OCI-LY7 (cell line): Measurements from ENCODE around the gene CASTOR2. TPM values are rescaled to one million over a fixed set of nuclear protein-coding genes. Genes with fewer than 3 reads are reported as not detected.
A peak's percentile ranks its signal among the peaks of the same experiment; 100 is the strongest.
"Not testable (repeated sequence)": the region's sequence is repeated elsewhere in the genome, so short reads cannot be mapped to it uniquely, and the experiment has no call there.

Experiments
- BruUV-seq: library from RNA; stranded (reverse); fragments of 400-500 nt; replicated peaks from 2 replicates; lab custom pipeline; 2021; lab: Mats Ljungman, UMichigan
- CTCF ChIA-PET: fragments of 300-600 bp; sonication (Branson Sonifier 250); formaldehyde crosslinking; loops from one replicate; lab custom pipeline; 2022; ENCODE audit warnings: antibody characterized with exemption; ENCODE audit not compliant: unreplicated experiment; lab: Charles Lee
- POLR2A ChIA-PET: fragments of 300-600 bp; sonication (Branson Sonifier 250); formaldehyde crosslinking; loops from one replicate; lab custom pipeline; 2022; ENCODE audit warnings: antibody characterized with exemption; lab: Charles Lee
- DNase-seq: peaks from one replicate; pipeline ENCODE4 v3.0.0-alpha.2; 2015; ENCODE audit warnings: low spot score
- H2AFZ ChIP-seq: fragments of 200-600 bp; sonication (generic), shearing (Covaris generic); 2 replicates; pipeline ENCODE4 v1.6.1; 2014; ENCODE audit warnings: mild to moderate bottlenecking, antibody characterized with exemption, low read length, moderate library complexity
- H3K27ac ChIP-seq: fragments of 200-600 bp; sonication (generic); 2 replicates; pipeline ENCODE4 v1.5.1; 2014; ENCODE audit warnings: mixed run types, low read depth, mild to moderate bottlenecking, moderate library complexity, low read length, inconsistent platforms; ENCODE audit not compliant: poor library complexity, severe bottlenecking
- H3K36me3 ChIP-seq: fragments of 200-600 bp; sonication (generic); 2 replicates; pipeline ENCODE4 v1.6.1; 2014; ENCODE audit warnings: mild to moderate bottlenecking, antibody characterized with exemption, low read length, moderate library complexity, mixed read lengths; ENCODE audit not compliant: insufficient read depth
- H3K4me1 ChIP-seq: fragments of 200-600 bp; sonication (generic); 2 replicates; pipeline ENCODE4 v1.5.1; 2014; ENCODE audit warnings: mild to moderate bottlenecking, low read length; ENCODE audit not compliant: insufficient read depth, poor library complexity, severe bottlenecking
- H3K4me2 ChIP-seq: fragments of 200-600 bp; sonication (generic); 2 replicates; pipeline ENCODE4 v1.6.1; 2014; ENCODE audit warnings: mild to moderate bottlenecking, low read length
- H3K4me3 ChIP-seq: fragments of 200-600 bp; sonication (generic); 2 replicates; pipeline ENCODE4 v1.5.1; 2014; ENCODE audit warnings: mild to moderate bottlenecking, low read depth, low read length; ENCODE audit not compliant: poor library complexity, severe bottlenecking
- H3K79me2 ChIP-seq: fragments of 200-600 bp; sonication (generic); 2 replicates; pipeline ENCODE4 v1.6.1; 2016; ENCODE audit warnings: low read depth, mild to moderate bottlenecking, low read length, moderate library complexity, mixed read lengths; ENCODE audit not compliant: insufficient read depth
- H3K9me2 ChIP-seq: fragments of 200-600 bp; sonication (generic); 2 replicates; pipeline ENCODE4 v1.6.1; 2016; ENCODE audit warnings: mild to moderate bottlenecking, low read length, mixed read lengths; ENCODE audit not compliant: insufficient read depth
- H3K9me3 ChIP-seq: fragments of 200-600 bp; sonication (generic); 2 replicates; pipeline ENCODE4 v1.6.1; 2014; ENCODE audit warnings: mild to moderate bottlenecking, mixed run types, low read length, mixed read lengths
- H4K20me1 ChIP-seq: fragments of 200-600 bp; sonication (generic); 2 replicates; pipeline ENCODE4 v1.6.1; 2014; ENCODE audit warnings: mild to moderate bottlenecking, antibody characterized with exemption, low read length, moderate library complexity, mixed read lengths; ENCODE audit not compliant: insufficient read depth
- EZH2phosphoT487 ChIP-seq: fragments of 200-600 bp; sonication (generic); IDR thresholded peaks from 2 replicates; pipeline ENCODE4 v1.6.1; 2018; ENCODE audit warnings: low read depth, borderline replicate concordance, mild to moderate bottlenecking, mixed run types, antibody characterized with exemption, low read length, moderate library complexity, mixed read lengths
- intact Hi-C: fragments of 100-400 bp; cut with micrococcal nuclease; formaldehyde crosslinking; loops from one replicate; pipeline ENCODE4 v1.10.0; 2022; ENCODE audit not compliant: unreplicated experiment
- total RNA-seq, 2 experiments: library from RNA; depleted of rRNA in 1 of 2; stranded (reverse); fragments of >200 nt in 1 of 2; shearing (Covaris generic) in 1 of 2; gene quantifications; 2 replicates each; pipeline ENCODE4 v1.2.3, GENCODE V29; 2014 to 2022
- TF ChIP-seq, protein P1 (sequence below): fragments of 200-600 bp; sonication (generic); conservative IDR thresholded peaks from 2 replicates; pipeline ENCODE4 v1.5.1; 2014; ENCODE audit warnings: mild to moderate bottlenecking, antibody characterized with exemption, low read length, moderate library complexity, mixed read lengths

CASTOR2 gene
- total RNA-seq, 2 experiments from 2014 or later: 5.8 to 13.7 TPM

DNA sequence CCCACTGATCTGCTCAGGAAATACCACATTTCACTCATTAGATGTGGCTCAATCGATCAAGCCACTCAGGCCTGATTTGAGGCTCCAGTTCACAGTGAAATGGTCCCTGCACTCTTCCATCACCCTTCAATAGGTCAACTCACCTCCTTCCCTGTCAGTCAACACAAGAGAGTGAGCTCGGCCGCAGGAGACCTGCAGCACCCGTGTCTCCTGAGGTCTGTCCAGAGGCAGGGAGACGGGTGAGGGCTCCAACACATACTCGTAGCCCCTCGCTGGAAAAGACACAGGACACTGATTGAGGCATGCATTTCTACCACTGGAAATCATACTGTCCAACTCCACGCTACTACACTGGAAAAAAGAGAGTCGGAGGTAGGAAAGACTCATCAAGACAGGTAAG, 102.0 kb downstream of the CASTOR2 start:
- POLR2A ChIA-PET: no interaction called here

DNA sequence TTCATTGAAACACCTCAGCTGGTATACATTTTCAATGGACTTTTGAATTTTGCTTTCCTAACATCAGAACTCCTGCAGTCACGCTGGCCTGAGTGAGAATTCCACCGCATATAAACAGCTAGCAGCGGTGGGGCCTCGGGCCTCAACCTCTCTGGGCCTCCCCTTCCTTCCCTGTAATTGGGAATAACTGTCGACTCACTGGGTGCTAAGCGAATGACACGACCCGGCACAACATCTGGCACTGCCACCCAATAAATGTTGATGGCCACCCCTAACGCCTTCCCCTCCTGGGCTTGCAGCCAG, 108.4 kb downstream of the CASTOR2 start:
- Histone ChIP-seq H3K9me2 (no peaks in the 10 kb centered on the region), H3K9me3 (no peaks in the 10 kb centered on the region), H4K20me1 (no peaks in the 10 kb centered on the region), H3K27ac (peak overlapping the region; percentile 36), H3K4me1 (peaks cover 10% of the 10 kb centered on the region), H3K4me3 (peak overlapping the region; percentile 73), H3K79me2 (peaks cover 11% of the 10 kb centered on the region; the same call in 1 of the 2 replicates), H3K4me2 (peak overlapping the region; percentile 68), H2AFZ (peak overlapping the region; percentile 78; the same call in 1 of the 2 replicates), H3K36me3 (peaks cover 36% of the 10 kb centered on the region)
- TF ChIP-seq, protein P1, sequence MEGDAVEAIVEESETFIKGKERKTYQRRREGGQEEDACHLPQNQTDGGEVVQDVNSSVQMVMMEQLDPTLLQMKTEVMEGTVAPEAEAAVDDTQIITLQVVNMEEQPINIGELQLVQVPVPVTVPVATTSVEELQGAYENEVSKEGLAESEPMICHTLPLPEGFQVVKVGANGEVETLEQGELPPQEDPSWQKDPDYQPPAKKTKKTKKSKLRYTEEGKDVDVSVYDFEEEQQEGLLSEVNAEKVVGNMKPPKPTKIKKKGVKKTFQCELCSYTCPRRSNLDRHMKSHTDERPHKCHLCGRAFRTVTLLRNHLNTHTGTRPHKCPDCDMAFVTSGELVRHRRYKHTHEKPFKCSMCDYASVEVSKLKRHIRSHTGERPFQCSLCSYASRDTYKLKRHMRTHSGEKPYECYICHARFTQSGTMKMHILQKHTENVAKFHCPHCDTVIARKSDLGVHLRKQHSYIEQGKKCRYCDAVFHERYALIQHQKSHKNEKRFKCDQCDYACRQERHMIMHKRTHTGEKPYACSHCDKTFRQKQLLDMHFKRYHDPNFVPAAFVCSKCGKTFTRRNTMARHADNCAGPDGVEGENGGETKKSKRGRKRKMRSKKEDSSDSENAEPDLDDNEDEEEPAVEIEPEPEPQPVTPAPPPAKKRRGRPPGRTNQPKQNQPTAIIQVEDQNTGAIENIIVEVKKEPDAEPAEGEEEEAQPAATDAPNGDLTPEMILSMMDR: no peak
- TF ChIP-seq EZH2phosphoT487: no peak
- DNase-seq: no peak
- CTCF ChIA-PET: no interaction called here
- POLR2A ChIA-PET: no interaction called here
- intact Hi-C loops: loop anchor here (10.0 kb wide), 1 partner anchor 692 kb away; no protein-coding TSS in a partner anchor
- TSS peak; percentile 81 for BruUV-seq

More for the DNA sequence above, 102.0 kb downstream of the CASTOR2 start:
- no peaks in the 10 kb centered on the region for H3K9me3 ChIP-seq
- no peaks in the 10 kb centered on the region for H3K4me1 ChIP-seq
- H3K36me3 ChIP-seq: peaks cover 92% of the 10 kb centered on the region
- no peak for DNase-seq
- TF ChIP-seq EZH2phosphoT487: no peak
- TF ChIP-seq, protein P1: no peak
- H3K4me2 ChIP-seq: no peak overlapping the region
- H2AFZ ChIP-seq: no peak overlapping the region
- no TSS peak for BruUV-seq
- no peak overlapping the region for H3K4me3 ChIP-seq
- CTCF ChIA-PET: no interaction called here
- H3K79me2 ChIP-seq: no peaks in the 10 kb centered on the region
- H3K27ac ChIP-seq: no peak overlapping the region
- intact Hi-C loops: no loop called here
- no peaks in the 10 kb centered on the region for H3K9me2 ChIP-seq
- no peaks in the 10 kb centered on the region for H4K20me1 ChIP-seq

DNA sequence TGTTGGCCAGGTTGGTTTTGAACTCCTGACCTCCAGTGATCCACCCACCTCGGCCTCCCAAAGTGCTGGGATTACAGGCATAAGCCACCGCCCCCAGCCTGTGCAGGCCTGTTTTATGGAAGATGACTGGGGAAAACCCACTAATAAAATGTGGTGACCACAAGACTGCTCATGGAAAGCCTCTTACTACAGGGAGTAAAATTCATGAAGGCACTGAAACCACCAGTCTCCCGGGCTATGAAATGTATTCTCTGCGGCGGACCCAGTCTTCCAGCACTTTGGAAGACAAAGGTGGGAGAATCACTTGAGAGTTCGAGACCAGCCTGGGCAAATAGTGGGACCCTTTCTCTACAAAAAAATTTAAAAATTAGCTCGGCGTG, 109.7 kb downstream of the CASTOR2 start:
- H3K4me1 ChIP-seq, CTCF ChIA-PET, H3K9me2 ChIP-seq, H3K9me3 ChIP-seq, POLR2A ChIA-PET, DNase-seq, BruUV-seq, H4K20me1 ChIP-seq: not testable (repeated sequence)
- Histone ChIP-seq H3K79me2 (peaks cover 11% of the 10 kb centered on the region; the same call in 1 of the 2 replicates), H3K27ac (peak overlapping the region; percentile 18), H3K4me2 (peak overlapping the region; percentile 68), H3K4me3 (peak overlapping the region; percentile 73), H2AFZ (peak overlapping the region; percentile 78), H3K36me3 (peaks cover 26% of the 10 kb centered on the region)
- intact Hi-C loops: loop anchor here (10.0 kb wide), 1 partner anchor 691 kb away; no protein-coding TSS in a partner anchor

Other genes starting within 250 kb of the CASTOR2 start
- 23.3 and 31.9 TPM in 2 replicates for gene NCF1, start 190.7 kb upstream of the CASTOR2 start, total RNA-seq (2014; rRNA removed; shearing (Covaris generic))
- 96.0 and 100 TPM in 2 replicates for gene NCF1, start 190.7 kb upstream of the CASTOR2 start, total RNA-seq (2022)
- gene GTF2IRD2, start 113.1 kb upstream of the CASTOR2 start, total RNA-seq (2014; rRNA removed; shearing (Covaris generic)): 4.2 and 8.3 TPM in 2 replicates
- gene GTF2IRD2, start 113.1 kb upstream of the CASTOR2 start, total RNA-seq (2022): 14.6 and 17.1 TPM in 2 replicates
- 40.2 and 56.0 TPM in 2 replicates for gene RCC1L, start 109.1 kb downstream of the CASTOR2 start, total RNA-seq (2014; rRNA removed; shearing (Covaris generic))
- gene RCC1L, start 109.1 kb downstream of the CASTOR2 start, total RNA-seq (2022): 43.6 and 47.5 TPM in 2 replicates
- gene GTF2IRD2B, start 127.9 kb downstream of the CASTOR2 start, total RNA-seq (2014; rRNA removed; shearing (Covaris generic)): 18.4 and 29.1 TPM in 2 replicates
- gene GTF2IRD2B, start 127.9 kb downstream of the CASTOR2 start, total RNA-seq (2022): 37.3 and 46.5 TPM in 2 replicates